GM12878 (cell line): ENCODE measurements around the gene AP1G2.

Source experiments
- CHD1 ChIP-seq: IDR thresholded peaks from 2 replicates; pipeline ENCODE4 v1.6.1; 2012; ENCODE audit warnings: low read depth, low read length, improper control_type of control experiment
- CREM ChIP-seq: IDR thresholded peaks from 2 replicates; pipeline ENCODE4 v1.6.1; 2014; ENCODE audit warnings: antibody characterized with exemption, low read depth
- NR2C2 ChIP-seq: IDR thresholded peaks from 2 replicates; pipeline ENCODE4 v1.6.1; 2011; ENCODE audit warnings: borderline replicate concordance, low read depth; ENCODE audit not compliant: control insufficient read depth, insufficient read length
- NRF1 ChIP-seq: conservative IDR thresholded peaks from 2 replicates; pipeline ENCODE4 v1.6.1; 2011; ENCODE audit warnings: mild to moderate bottlenecking, low read depth, low read length, improper control_type of control experiment
- POLR2A ChIP-seq: IDR thresholded peaks from 2 replicates; pipeline ENCODE4 v1.6.1; 2011; ENCODE audit warnings: low read depth, mild to moderate bottlenecking, low read length
- SP1 ChIP-seq: IDR thresholded peaks from one replicate; pipeline ENCODE4 v1.6.1; 2011; ENCODE audit warnings: low read depth, low read length
- YY1 ChIP-seq: IDR thresholded peaks from 2 replicates; pipeline ENCODE4 v1.6.1; 2011; ENCODE audit warnings: low read depth, mild to moderate bottlenecking, low read length
- ZNF687 ChIP-seq: fragments of 450-650 bp; IDR thresholded peaks from 2 replicates; pipeline ENCODE4 v1.6.1; 2017; ENCODE audit warnings: mild to moderate bottlenecking, moderate library complexity
- TF ChIP-seq, protein P1 (sequence below), 3 experiments: IDR thresholded peaks in 2 of 3; conservative IDR thresholded peaks in 1 of 3; 2 replicates each; pipeline ENCODE4 v1.5.1; 2011; ENCODE audit warnings: low read depth in 3 of 3, low read length in 3 of 3, mild to moderate bottlenecking in 3 of 3, control low read depth in 2 of 3, moderate library complexity in 2 of 3, inconsistent platforms in 1 of 3, mixed read lengths in 1 of 3; ENCODE audit not compliant: control insufficient read depth in 2 of 3, insufficient read depth in 1 of 3; ENCODE audit errors: extremely low read depth in 1 of 3
- TF ChIP-seq, protein P2 (sequence below): IDR thresholded peaks from 2 replicates; pipeline ENCODE4 v1.6.1; 2012; ENCODE audit warnings: low read depth, low read length, improper control_type of control experiment

- TF ChIP-seq, protein P1, sequence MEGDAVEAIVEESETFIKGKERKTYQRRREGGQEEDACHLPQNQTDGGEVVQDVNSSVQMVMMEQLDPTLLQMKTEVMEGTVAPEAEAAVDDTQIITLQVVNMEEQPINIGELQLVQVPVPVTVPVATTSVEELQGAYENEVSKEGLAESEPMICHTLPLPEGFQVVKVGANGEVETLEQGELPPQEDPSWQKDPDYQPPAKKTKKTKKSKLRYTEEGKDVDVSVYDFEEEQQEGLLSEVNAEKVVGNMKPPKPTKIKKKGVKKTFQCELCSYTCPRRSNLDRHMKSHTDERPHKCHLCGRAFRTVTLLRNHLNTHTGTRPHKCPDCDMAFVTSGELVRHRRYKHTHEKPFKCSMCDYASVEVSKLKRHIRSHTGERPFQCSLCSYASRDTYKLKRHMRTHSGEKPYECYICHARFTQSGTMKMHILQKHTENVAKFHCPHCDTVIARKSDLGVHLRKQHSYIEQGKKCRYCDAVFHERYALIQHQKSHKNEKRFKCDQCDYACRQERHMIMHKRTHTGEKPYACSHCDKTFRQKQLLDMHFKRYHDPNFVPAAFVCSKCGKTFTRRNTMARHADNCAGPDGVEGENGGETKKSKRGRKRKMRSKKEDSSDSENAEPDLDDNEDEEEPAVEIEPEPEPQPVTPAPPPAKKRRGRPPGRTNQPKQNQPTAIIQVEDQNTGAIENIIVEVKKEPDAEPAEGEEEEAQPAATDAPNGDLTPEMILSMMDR (IDR thresholded peaks at IDR 0.05 in 2 of 3, conservative IDR thresholded peaks at IDR 0.05 in 1 of 3; ENCODE audit: control insufficient read depth in 2 of 3, extremely low read depth in 1 of 3, insufficient read depth in 1 of 3, low read depth in 3 of 3, low read length in 3 of 3) = peak; percentile 94 to 99 (median 95); a peak in 5 of 6 replicates
- TF ChIP-seq POLR2A (no peak), CHD1 (no peak), SP1 (no peak), CREM (no peak), NRF1 (no peak), ZNF687 (no peak), YY1 (peak; percentile 78), NR2C2 (no peak)
- TF ChIP-seq, protein P2, sequence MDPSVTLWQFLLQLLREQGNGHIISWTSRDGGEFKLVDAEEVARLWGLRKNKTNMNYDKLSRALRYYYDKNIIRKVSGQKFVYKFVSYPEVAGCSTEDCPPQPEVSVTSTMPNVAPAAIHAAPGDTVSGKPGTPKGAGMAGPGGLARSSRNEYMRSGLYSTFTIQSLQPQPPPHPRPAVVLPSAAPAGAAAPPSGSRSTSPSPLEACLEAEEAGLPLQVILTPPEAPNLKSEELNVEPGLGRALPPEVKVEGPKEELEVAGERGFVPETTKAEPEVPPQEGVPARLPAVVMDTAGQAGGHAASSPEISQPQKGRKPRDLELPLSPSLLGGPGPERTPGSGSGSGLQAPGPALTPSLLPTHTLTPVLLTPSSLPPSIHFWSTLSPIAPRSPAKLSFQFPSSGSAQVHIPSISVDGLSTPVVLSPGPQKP = no peak
Measured at GRCh38 chr14:23588884-23589598, 21.4 kb upstream of the AP1G2 start.
